ENCODE results near the gene SCD.
"Not testable (repeated sequence)": the region's sequence is repeated elsewhere in the genome, so short reads cannot be mapped to it uniquely, and the experiment has no call there.

The SCD gene

DNA sequence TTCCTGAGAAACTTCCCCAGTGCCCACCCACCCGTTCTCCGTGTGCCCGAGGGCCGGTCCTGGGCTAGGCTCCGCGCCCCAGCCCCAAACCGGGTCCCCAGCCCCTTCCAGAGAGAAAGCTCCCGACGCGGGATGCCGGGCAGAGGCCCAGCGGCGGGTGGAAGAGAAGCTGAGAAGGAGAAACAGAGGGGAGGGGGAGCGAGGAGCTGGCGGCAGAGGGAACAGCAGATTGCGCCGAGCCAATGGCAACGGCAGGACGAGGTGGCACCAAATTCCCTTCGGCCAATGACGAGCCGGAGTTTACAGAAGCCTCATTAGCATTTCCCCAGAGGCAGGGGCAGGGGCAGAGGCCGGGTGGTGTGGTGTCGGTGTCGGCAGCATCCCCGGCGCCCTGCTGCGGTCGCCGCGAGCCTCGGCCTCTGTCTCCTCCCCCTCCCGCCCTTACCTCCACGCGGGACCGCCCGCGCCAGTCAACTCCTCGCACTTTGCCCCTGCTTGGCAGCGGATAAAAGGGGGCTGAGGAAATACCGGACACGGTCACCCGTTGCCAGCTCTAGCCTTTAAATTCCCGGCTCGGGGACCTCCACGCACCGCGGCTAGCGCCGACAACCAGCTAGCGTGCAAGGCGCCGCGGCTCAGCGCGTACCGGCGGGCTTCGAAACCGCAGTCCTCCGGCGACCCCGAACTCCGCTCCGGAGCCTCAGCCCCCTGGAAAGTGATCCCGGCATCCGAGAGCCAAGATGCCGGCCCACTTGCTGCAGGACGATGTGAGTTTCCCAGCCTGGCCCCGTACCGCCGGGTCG, at the start of gene SCD:
TSS of gene SCD (plus strand) at position 469 of the 803 bp plus-strand sequence. CDS start at position 741, 272 bp downstream.
- in situ Hi-C loops (cut with MboI; ENCODE audit: low sequenced_read_pairs): loop anchor here (10.0 kb wide), 1 partner anchor 88 kb away; no protein-coding TSS in a partner anchor

DNA sequence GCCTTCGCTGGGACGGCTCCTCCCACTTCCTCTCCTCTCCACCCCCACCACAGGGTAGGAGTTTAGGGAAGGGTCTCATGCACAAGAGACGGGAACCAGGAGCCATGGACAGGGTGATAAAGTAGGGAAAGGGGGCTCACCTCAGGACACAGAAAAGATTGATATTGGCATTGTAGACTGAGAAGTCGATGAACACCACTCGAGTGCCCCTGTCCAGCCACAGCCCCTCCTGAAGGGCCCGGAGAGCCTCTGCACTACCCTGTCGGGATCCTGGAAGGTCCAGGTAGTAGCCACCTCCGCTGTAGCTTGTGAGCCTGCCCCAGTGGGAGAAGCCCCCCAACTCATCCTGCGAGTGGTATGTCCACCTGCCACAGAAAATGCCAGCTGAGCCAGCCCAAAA, 49.8 kb upstream of the SCD start:
- in situ Hi-C loops (cut with MboI; ENCODE audit: low sequenced_read_pairs): no loop called here

DNA sequence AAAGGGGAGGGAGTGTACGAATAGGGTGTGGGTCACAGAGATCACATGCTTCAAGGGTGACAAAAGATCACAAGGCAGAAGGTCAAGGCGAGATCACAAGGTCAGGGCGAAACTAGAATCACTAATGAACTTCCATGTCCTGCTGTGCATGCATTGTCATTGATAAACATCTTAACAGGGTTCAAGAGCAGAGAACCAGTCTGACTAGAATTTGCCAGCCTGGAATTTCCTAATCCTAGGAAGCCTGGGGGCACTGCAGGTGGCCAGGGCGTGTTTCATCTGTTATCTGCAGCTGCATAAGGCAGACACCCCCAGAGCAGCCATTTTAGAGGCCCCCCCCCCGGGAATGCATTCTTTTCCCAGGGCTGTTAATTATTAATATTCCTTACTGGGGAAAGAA, 45.9 kb upstream of the SCD start:
- in situ Hi-C loops (cut with MboI; ENCODE audit: low sequenced_read_pairs): not testable (repeated sequence)

- in situ Hi-C loops (cut with MboI; ENCODE audit: low sequenced_read_pairs): no loop called here
Observed at GRCh38 chr10:100303724-100304319, 43.2 kb upstream of the SCD start.

GRCh38 chr10:100304414-100304813, 42.6 kb upstream of the SCD start:
- in situ Hi-C loops (cut with MboI; ENCODE audit: low sequenced_read_pairs): no loop called here

- in situ Hi-C loops (cut with MboI; ENCODE audit: low sequenced_read_pairs): no loop called here
Observed at GRCh38 chr10:100306861-100307260, 40.2 kb upstream of the SCD start.

- in situ Hi-C loops (cut with MboI; ENCODE audit: low sequenced_read_pairs): no loop called here
Observed at GRCh38 chr10:100307684-100308083, 39.3 kb upstream of the SCD start.

DNA sequence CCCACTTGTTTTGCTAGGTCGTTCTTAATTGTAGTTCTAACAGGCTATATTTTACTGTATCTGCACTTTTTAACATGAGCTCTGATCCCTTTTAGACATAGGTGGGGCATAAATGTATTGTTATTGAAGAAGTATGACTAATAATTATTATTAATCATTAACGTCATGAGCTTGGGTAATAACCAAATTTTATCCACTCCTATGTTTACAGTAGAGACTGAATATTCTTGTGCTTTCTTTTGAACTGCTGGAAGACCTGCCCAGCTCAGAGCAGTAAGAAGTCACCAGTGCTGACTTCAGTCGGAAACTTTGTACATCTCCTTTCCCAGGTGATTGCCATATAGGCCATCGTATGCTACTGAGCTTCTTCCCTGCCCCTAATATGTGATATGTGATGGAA, 35.7 kb upstream of the SCD start:
- in situ Hi-C loops (cut with MboI; ENCODE audit: low sequenced_read_pairs): no loop called here

DNA sequence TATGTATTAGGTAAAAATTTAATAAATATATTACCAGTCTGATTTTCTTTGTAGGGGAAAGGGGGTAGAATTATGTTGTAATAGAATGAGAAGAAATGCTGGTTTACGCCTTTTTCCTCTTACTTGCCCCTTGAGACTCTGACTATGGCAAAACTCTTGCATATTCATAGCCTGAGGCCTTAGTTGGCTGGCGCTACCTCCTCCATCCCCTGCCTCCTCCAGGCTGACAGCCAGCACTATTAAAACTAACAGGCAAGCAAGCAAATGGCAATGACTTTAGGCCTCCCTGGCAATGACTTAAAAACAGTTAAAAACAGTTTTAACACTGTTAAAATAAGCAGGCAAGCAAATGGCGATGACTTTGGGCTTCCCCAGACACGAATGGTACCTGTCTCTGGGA, 31.4 kb upstream of the SCD start:
- in situ Hi-C loops (cut with MboI; ENCODE audit: low sequenced_read_pairs): no loop called here

GRCh38 chr10:100318207-100318606, 28.8 kb upstream of the SCD start:
- in situ Hi-C loops (cut with MboI; ENCODE audit: low sequenced_read_pairs): no loop called here

- in situ Hi-C loops (cut with MboI; ENCODE audit: low sequenced_read_pairs): no loop called here
Observed at GRCh38 chr10:100319707-100320402, 27.2 kb upstream of the SCD start.

DNA sequence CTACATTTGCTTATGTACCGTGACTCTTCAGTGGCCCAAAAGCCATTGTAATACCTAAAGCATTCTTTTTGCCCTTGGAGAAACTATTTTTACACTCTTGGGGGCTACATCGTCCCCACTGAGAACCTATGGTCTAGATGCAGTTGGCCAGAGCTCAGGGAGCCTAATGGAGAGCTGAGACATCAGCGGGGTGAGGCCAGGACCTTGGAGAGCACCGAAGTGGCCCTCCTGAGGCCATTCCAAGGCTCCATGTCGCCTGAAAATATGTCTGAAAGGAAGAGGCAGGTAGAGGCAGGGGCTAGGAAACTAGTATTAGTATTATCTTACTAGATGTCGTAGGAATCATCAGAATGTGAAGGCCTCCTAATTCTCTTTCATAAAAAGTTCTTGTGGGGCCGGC, 21.9 kb upstream of the SCD start:
- in situ Hi-C loops (cut with MboI; ENCODE audit: low sequenced_read_pairs): no loop called here

DNA sequence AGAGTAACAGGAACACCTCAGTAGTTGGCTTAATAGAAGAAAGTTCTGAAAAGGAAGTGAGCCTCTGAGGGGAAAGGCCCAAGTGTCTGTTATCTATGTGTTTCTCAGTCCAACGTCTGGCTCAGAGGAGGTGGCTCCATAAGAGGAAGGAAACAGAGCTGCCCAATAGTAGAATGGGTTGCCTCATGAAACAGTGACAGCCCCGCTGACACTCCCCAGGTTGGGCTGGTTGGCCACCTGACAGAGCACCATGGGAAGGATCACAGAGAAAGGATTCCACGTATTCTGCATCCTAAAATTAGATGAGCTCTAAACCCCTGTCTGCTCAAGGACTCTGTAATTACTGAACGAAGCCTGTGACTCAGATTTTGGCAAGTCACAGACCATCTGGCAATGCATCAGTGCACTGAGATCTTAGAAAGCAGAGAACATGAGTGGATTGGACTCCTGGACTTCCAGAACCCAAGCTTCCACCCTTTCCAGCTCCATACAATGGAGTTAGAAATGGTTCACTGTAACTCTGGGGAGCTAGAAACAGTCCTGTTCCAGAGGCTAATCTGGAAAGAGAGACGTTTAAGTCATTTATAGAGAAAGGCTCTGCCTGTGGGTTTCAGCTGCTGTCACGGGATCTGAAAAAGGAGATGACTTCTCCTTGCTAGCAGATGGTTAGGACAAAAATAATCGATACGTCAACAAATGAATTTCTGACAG, 19.9 kb upstream of the SCD start:
- in situ Hi-C loops (cut with MboI; ENCODE audit: low sequenced_read_pairs): no loop called here

- in situ Hi-C loops (cut with MboI; ENCODE audit: low sequenced_read_pairs): no loop called here
Observed at GRCh38 chr10:100327718-100328009, 19.4 kb upstream of the SCD start.

DNA sequence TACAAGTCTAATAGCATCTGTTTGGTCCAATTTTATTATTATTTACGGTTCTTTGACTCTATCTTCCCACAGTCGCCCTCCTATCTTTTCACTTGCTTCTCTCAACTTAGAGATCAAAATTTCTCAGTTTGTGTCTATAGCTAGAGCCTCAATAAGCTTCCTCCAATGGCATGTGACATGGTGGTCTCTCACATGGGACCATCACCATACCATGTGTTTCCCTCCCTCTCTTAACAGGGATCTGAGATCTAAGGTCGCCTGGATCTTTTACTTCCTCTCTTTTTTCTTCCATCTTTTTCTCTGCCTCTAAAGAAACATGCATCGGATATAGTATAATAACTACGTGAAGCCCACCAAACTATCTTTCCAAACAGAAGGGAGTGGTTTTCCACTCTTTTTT, 18.8 kb upstream of the SCD start:
- in situ Hi-C loops (cut with MboI; ENCODE audit: low sequenced_read_pairs): no loop called here

- in situ Hi-C loops (cut with MboI; ENCODE audit: low sequenced_read_pairs): loop anchor here (10.0 kb wide), 1 partner anchor 185 kb away; the partner anchor contains the start of gene SEC31B
Observed at GRCh38 chr10:100330079-100330478, 17.0 kb upstream of the SCD start, which contains the start of gene PKD2L1. Gene PKD2L1, minus strand, starts transcription at chr10:100330228. Its CDS starts 125 bp downstream, at chr10:100330103.

- in situ Hi-C loops (cut with MboI; ENCODE audit: low sequenced_read_pairs): loop anchor here (10.0 kb wide), 1 partner anchor 182 kb away; the partner anchor contains the start of gene SEC31B
Observed at GRCh38 chr10:100333106-100333505, 13.9 kb upstream of the SCD start.

GRCh38 chr10:100333661-100334440, 13.2 kb upstream of the SCD start:
- in situ Hi-C loops (cut with MboI; ENCODE audit: low sequenced_read_pairs): loop anchor here (10.0 kb wide), 1 partner anchor 181 kb away; the partner anchor contains the start of gene SEC31B

DNA sequence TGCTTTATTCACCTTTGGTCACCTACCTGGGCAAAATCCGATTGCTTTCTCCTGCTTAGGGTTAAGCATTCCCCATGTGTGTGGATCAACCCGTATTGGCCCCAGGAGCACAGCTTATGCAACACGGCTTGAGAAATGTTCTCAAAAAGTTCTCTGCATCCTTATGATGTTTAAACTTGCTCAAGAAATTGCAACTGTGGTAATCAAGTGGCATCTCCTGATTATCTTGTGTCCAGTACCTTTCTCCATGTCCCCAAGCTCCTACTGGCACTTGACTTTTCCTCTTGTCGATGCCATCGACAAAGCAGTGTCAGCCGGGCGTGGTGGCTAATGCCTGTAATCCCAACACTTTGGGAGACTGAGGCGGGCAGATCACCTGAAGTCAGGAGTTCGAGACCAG, 12.3 kb upstream of the SCD start:
- in situ Hi-C loops (cut with MboI; ENCODE audit: low sequenced_read_pairs): loop anchor here (10.0 kb wide), 1 partner anchor 180 kb away; the partner anchor contains the start of gene SEC31B

DNA sequence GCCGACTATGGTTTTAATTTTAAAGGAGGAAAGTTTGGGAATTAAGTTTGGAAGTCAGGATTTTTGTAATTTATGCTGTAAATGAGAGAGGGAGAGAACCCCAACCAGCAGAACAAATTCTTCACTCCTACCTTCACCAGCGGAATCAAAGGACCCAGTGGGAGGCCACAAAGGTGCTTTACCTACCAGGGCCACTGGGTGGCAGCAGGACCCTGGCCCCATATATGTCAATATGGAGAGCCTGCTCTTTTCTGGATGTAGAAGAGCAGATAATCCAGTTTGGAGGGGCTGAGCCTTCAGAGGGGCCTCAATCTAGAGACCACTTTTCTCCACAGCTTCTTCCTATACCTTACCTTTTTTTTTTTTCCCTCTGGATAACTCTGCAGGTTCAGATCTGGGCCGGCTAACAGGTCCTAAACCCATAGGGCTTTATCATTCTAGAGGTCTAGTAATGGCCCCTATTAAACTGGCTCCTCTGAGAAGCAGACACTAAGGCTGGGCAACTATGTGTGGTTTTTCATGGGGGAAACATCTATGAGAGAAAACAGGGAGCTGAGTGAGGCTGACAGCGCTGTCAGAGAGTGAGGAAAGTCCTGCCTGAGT, 8.5 kb upstream of the SCD start:
- in situ Hi-C loops (cut with MboI; ENCODE audit: low sequenced_read_pairs): loop anchor here (10.0 kb wide), 1 partner anchor 176 kb away; the partner anchor contains the start of gene SEC31B

All from HL-60/S4 treated with retinoic acid at 250 ng/mL for 4 days and 3 days (cell line).